K562 (cell line): ENCODE data around the gene FAM187B. TPM values are rescaled to one million over a fixed set of nuclear protein-coding genes. Genes with fewer than 3 reads are reported as not detected.
A peak's percentile ranks its signal among the peaks of the same experiment; 100 is the strongest.

ENCODE experiments used
- CSDE1 ChIP-seq, 2 experiments: fragments of 450-650 bp; IDR thresholded peaks; 2 replicates each; pipeline ENCODE4 v1.6.1; 2016; ENCODE audit warnings: mild to moderate bottlenecking in 1 of 2
- GATAD2B ChIP-seq: fragments of 450-650 bp; IDR thresholded peaks from 2 replicates; pipeline ENCODE4 v1.6.1; 2017; ENCODE audit warnings: mild to moderate bottlenecking, borderline replicate concordance
- HDAC2 ChIP-seq: fragments of 450-650 bp; IDR thresholded peaks from 2 replicates; pipeline ENCODE4 v1.6.1; 2016; ENCODE audit warnings: mild to moderate bottlenecking
- HMGN3 ChIP-seq: IDR thresholded peaks from 2 replicates; pipeline ENCODE4 v1.6.1; 2011; ENCODE audit warnings: borderline replicate concordance, low read depth, mild to moderate bottlenecking, mixed read lengths, low read length; ENCODE audit not compliant: insufficient read length; ENCODE audit errors: extremely low read depth
- NRF1 ChIP-seq, 2 experiments: fragments of 450-650 bp; IDR thresholded peaks in 1 of 2; conservative IDR thresholded peaks in 1 of 2; 2 replicates each; pipeline ENCODE4 v1.6.1; 2014; ENCODE audit warnings: mild to moderate bottlenecking in 2 of 2
- TFAM ChIP-seq: fragments of 250-450 bp; sonication (Bioruptor Pico); conservative IDR thresholded peaks from 2 replicates; pipeline ENCODE4 v1.5.0; 2021; ENCODE audit warnings: mild to moderate bottlenecking, moderate library complexity
- ZBTB12 ChIP-seq: fragments of 250-450 bp; sonication (Bioruptor Pico); IDR thresholded peaks from 2 replicates; pipeline ENCODE4 v1.4.0; 2020
- ZNF175 ChIP-seq: fragments of 200-800 bp; sonication (Bioruptor generic); IDR thresholded peaks from 2 replicates; pipeline ENCODE4 v1.6.1; 2016; ENCODE audit warnings: low read depth, mild to moderate bottlenecking, missing genetic modification characterization, missing compliant biosample characterization
- ZNF347 ChIP-seq: fragments of 450-650 bp; formaldehyde crosslinking; IDR thresholded peaks from 2 replicates; pipeline ENCODE4 v1.4.0; 2020; ENCODE audit warnings: low read depth, mild to moderate bottlenecking, moderate library complexity
- polyA plus RNA-seq, 8 experiments: library from polyadenylated mRNA; depleted of rRNA in 4 of 8; stranded (reverse) in 5 of 8; unstranded in 3 of 8; fragments of >200 nt; fragmentation: Nextera tagmentation in 2 of 8; fragmentation: Illumina TruSeq in 1 of 8; extraction: Ambion mirVana in 2 of 8; extraction: Trizol in 1 of 8; gene quantifications; 2 replicates each; pipeline versions ENCODE4 v1.2.1 to v1.2.3, GENCODE V29; 2011 to 2014; ENCODE audit warnings: inconsistent platforms in 1 of 8, missing spikeins in 1 of 8
- total RNA-seq, 7 experiments: library from RNA; depleted of rRNA in 6 of 7; stranded (reverse); fragments of >200 nt in 6 of 7; fragmentation: Illumina TruSeq in 2 of 7; extraction: Trizol in 2 of 7; gene quantifications; 2 replicates each; pipeline versions ENCODE4 v1.2.1 to v1.2.3, GENCODE V29; 2011 to 2021; ENCODE audit warnings: low replicate concordance in 1 of 7
- TF ChIP-seq, protein P1 (sequence below), 2 experiments: fragments of 450-650 bp; formaldehyde crosslinking in 1 of 2; IDR thresholded peaks; 2 replicates each; pipeline versions ENCODE4 v1.4.0 to v1.6.1; 2014 to 2020; ENCODE audit warnings: mild to moderate bottlenecking in 2 of 2, borderline replicate concordance in 1 of 2, low read depth in 1 of 2
- TF ChIP-seq, protein P2 (sequence below), 2 experiments: fragments of 450-650 bp; IDR thresholded peaks; 2 replicates each; pipeline ENCODE4 v1.6.1; 2018; ENCODE audit warnings: mild to moderate bottlenecking in 2 of 2, low read depth in 1 of 2; ENCODE audit not compliant: partially characterized antibody in 2 of 2
- TF ChIP-seq, protein P3 (sequence below): fragments of 450-650 bp; IDR thresholded peaks from 2 replicates; pipeline ENCODE4 v1.6.1; 2016; ENCODE audit warnings: antibody characterized with exemption

FAM187B gene
- total and polyA plus RNA-seq, 9 of the 15 experiments (the other 6 are each of a cell fraction or from before 2014, with no cell fraction given) = 0.04 to 0.09 TPM; not detected in 7

- TF ChIP-seq, protein P1, sequence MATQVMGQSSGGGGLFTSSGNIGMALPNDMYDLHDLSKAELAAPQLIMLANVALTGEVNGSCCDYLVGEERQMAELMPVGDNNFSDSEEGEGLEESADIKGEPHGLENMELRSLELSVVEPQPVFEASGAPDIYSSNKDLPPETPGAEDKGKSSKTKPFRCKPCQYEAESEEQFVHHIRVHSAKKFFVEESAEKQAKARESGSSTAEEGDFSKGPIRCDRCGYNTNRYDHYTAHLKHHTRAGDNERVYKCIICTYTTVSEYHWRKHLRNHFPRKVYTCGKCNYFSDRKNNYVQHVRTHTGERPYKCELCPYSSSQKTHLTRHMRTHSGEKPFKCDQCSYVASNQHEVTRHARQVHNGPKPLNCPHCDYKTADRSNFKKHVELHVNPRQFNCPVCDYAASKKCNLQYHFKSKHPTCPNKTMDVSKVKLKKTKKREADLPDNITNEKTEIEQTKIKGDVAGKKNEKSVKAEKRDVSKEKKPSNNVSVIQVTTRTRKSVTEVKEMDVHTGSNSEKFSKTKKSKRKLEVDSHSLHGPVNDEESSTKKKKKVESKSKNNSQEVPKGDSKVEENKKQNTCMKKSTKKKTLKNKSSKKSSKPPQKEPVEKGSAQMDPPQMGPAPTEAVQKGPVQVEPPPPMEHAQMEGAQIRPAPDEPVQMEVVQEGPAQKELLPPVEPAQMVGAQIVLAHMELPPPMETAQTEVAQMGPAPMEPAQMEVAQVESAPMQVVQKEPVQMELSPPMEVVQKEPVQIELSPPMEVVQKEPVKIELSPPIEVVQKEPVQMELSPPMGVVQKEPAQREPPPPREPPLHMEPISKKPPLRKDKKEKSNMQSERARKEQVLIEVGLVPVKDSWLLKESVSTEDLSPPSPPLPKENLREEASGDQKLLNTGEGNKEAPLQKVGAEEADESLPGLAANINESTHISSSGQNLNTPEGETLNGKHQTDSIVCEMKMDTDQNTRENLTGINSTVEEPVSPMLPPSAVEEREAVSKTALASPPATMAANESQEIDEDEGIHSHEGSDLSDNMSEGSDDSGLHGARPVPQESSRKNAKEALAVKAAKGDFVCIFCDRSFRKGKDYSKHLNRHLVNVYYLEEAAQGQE (IDR thresholded peaks at IDR 0.05; ENCODE audit: borderline replicate concordance) = peak; percentile 49
- TF ChIP-seq, protein P1 (CRISPR knock-in tag; IDR thresholded peaks at IDR 0.05; ENCODE audit: low read depth) = no peak
- peak; percentile 89 for TF ChIP-seq GATAD2B
- TF ChIP-seq ZNF175 (CRISPR knock-in tag) = peak; percentile 80
- no peak for TF ChIP-seq TFAM
- no peak for TF ChIP-seq CSDE1 (IDR thresholded peaks at IDR 0.05)
- peak; percentile 35 to 48; a peak in 2 of 4 replicates for TF ChIP-seq NRF1 (conservative IDR thresholded peaks at IDR 0.05 in 1 of 2, IDR thresholded peaks at IDR 0.05 in 1 of 2)
- TF ChIP-seq, protein P2, sequence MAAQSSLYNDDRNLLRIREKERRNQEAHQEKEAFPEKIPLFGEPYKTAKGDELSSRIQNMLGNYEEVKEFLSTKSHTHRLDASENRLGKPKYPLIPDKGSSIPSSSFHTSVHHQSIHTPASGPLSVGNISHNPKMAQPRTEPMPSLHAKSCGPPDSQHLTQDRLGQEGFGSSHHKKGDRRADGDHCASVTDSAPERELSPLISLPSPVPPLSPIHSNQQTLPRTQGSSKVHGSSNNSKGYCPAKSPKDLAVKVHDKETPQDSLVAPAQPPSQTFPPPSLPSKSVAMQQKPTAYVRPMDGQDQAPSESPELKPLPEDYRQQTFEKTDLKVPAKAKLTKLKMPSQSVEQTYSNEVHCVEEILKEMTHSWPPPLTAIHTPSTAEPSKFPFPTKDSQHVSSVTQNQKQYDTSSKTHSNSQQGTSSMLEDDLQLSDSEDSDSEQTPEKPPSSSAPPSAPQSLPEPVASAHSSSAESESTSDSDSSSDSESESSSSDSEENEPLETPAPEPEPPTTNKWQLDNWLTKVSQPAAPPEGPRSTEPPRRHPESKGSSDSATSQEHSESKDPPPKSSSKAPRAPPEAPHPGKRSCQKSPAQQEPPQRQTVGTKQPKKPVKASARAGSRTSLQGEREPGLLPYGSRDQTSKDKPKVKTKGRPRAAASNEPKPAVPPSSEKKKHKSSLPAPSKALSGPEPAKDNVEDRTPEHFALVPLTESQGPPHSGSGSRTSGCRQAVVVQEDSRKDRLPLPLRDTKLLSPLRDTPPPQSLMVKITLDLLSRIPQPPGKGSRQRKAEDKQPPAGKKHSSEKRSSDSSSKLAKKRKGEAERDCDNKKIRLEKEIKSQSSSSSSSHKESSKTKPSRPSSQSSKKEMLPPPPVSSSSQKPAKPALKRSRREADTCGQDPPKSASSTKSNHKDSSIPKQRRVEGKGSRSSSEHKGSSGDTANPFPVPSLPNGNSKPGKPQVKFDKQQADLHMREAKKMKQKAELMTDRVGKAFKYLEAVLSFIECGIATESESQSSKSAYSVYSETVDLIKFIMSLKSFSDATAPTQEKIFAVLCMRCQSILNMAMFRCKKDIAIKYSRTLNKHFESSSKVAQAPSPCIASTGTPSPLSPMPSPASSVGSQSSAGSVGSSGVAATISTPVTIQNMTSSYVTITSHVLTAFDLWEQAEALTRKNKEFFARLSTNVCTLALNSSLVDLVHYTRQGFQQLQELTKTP (IDR thresholded peaks at IDR 0.05; ENCODE audit: low read depth in 1 of 2, partially characterized antibody in 2 of 2) = peak; percentile 74 to 85
- TF ChIP-seq ZNF347 (CRISPR knock-in tag) = no peak
- TF ChIP-seq, protein P3, sequence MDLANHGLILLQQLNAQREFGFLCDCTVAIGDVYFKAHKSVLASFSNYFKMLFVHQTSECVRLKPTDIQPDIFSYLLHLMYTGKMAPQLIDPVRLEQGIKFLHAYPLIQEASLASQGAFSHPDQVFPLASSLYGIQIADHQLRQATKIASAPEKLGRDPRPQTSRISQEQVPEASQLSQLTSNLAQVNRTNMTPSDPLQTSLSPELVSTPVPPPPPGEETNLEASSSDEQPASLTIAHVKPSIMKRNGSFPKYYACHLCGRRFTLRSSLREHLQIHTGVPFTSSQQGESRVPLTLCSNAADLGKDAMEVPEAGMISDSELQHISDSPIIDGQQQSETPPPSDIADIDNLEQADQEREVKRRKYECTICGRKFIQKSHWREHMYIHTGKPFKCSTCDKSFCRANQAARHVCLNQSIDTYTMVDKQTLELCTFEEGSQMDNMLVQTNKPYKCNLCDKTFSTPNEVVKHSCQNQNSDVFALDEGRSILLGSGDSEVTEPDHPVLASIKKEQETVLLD = peak; percentile 66; the same call in 1 of the 2 replicates
- TF ChIP-seq HMGN3 = no peak
- TF ChIP-seq HDAC2 = peak; percentile 97
- TF ChIP-seq ZBTB12 (CRISPR knock-in tag) = peak; percentile 16; the same call in 1 of the 2 replicates
Measured at GRCh38 chr19:35220315-35220921, 8.1 kb downstream of the FAM187B start (continued).
